Subcutaneous abdominal adipose tissue (tissue), 5 donors: Measurements from ENCODE around the gene MRPL1.
"Not testable (repeated sequence)": the region's sequence is repeated elsewhere in the genome, so short reads cannot be mapped to it uniquely, and the experiment has no call there.

Experiments used
- H3K27ac ChIP-seq: one replicate; pipeline ENCODE4 v1.7.0; 2013; ENCODE audit warnings: low read depth, mild to moderate bottlenecking, inconsistent platforms, low read length, moderate library complexity
- H3K27me3 ChIP-seq, 5 donors: one replicate each; pipeline ENCODE4 v1.7.0; 2013; ENCODE audit warnings: low read length in 5 of 5, inconsistent platforms in 1 of 5; ENCODE audit not compliant: control insufficient read depth in 5 of 5, insufficient read depth in 4 of 5
- H3K36me3 ChIP-seq, 5 donors: one replicate each; pipeline ENCODE4 v1.7.0; 2013; ENCODE audit warnings: low read length in 5 of 5; ENCODE audit not compliant: control insufficient read depth in 5 of 5, insufficient read depth in 5 of 5
- H3K4me1 ChIP-seq, 5 donors: one replicate each; pipeline ENCODE4 v1.7.0; 2013; ENCODE audit warnings: low read length in 5 of 5, mild to moderate bottlenecking in 3 of 5, moderate library complexity in 1 of 5; ENCODE audit not compliant: control insufficient read depth in 5 of 5, insufficient read depth in 5 of 5
- H3K4me3 ChIP-seq, 5 donors: one replicate each; pipeline ENCODE4 v1.7.0; 2013; ENCODE audit warnings: low read length in 5 of 5, low read depth in 1 of 5
- H3K9ac ChIP-seq, 5 donors: one replicate each; pipeline ENCODE4 v1.7.0; 2013; ENCODE audit warnings: low read length in 5 of 5, mild to moderate bottlenecking in 4 of 5, moderate library complexity in 3 of 5
- H3K9me3 ChIP-seq, 5 donors: one replicate each; pipeline ENCODE4 v1.7.0; 2013; ENCODE audit warnings: low read length in 5 of 5; ENCODE audit not compliant: control insufficient read depth in 5 of 5
- donor health status: healthy.
- donor health status: healthy.
- donor health status: healthy.
- donor health status: healthy.
- donor health status: healthy.

MRPL1 gene

DNA sequence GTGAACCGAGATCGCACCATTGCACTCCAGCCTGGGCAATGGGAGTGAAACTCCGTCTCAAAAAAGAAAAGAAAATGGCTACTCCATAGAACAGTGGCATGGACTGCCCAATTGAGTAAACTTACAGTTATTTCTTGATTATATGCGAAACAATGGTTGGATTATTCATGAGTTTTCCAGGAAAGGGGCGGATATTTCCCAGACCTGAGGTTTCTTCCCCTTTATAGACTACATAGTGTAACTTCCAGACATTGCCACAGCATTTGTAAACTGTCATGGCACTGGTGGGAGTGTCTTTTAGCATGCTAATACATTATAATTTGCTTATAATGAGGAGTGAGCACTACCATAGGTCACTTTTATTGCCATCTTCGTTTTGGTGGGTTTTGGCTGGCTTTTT, 14.1 kb upstream of the MRPL1 start:
- Histone ChIP-seq H3K9ac (no peak overlapping the region), H3K4me1 (peaks cover 0 to 10% (median 0%) of the 10 kb centered on the region in 5 donors), H3K9me3 (no peaks in the 10 kb centered on the region), H3K27me3 (peaks cover 0 to 4% (median 0%) of the 10 kb centered on the region in 5 donors), H3K36me3 (no peaks in the 10 kb centered on the region), H3K27ac (no peak overlapping the region), H3K4me3 (no peak overlapping the region)

DNA sequence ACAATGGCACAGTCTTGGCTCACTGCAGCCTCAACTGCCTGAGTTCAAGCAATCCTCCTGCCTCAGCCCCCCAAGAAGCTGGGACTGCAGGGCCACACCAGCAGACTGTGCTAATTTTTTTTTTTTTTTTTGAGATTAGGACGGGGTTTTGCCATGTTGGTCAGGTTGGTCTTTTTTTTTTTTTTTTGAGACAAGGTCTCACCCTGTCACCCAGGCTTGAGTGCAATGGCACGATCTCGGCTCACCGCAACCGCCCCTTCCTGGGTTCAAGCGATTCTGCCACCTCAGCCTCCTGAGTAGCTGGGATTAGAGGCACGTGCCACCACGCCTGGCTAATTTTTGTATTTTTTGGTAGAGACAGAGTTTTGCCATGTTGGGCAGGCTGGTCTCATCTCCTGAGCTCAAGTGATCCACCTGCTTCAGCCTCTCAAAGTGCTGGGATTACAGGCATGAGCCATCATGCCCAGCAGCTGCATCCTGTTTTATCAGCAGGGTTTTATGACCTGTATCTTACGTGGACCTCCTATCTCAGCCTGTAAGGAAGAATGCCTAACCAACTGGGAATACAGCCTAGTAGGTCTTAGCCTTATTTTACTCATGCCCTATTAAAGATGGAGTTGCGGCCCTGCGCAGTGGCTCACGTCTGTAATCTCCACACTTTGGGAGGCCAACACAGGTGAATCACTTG, 13.2 kb upstream of the MRPL1 start:
- no peaks in the 10 kb centered on the region for H3K9me3 ChIP-seq

DNA sequence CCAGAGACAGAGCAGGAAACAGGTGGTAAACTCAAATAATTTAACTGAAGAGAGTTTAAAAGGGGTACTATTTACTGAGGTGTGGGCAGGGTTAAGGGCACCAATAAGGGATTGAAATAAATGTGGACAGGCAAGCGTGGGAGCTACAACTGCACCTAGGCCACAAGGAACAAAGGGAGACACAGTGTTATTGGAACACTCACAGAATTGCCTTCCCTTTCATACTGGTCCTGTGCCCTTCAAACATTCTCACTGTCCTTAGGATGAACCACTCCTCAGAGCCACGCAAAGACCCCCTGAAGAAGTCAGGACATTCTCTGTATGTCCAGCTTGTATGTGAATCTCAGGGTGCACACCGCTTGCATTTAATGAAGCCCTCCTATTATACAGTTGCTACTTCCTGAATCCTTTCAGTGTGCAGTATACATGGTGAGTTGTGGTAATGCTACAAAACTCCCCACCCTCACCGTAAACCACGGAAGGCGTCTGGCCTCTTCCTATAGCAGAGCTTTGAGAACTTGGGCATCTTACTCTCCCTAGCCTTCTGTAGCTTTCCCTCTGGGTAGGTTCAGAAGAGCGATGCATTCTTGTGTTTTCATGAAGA, 9.6 kb upstream of the MRPL1 start:
- peaks cover 0 to 4% (median 0%) of the 10 kb centered on the region in 5 donors for H3K27me3 ChIP-seq
- no peak overlapping the region for H3K9ac ChIP-seq
- no peak overlapping the region for H3K27ac ChIP-seq

More for the DNA sequence above, 13.2 kb upstream of the MRPL1 start:
- no peak overlapping the region for H3K9ac ChIP-seq
- H3K4me1 ChIP-seq = peaks cover 0 to 14% (median 0%) of the 10 kb centered on the region in 5 donors
- no peaks in the 10 kb centered on the region for H3K36me3 ChIP-seq
- H3K4me3 ChIP-seq = no peak overlapping the region
- no peak overlapping the region for H3K27ac ChIP-seq
- H3K27me3 ChIP-seq = peaks cover 0 to 4% (median 0%) of the 10 kb centered on the region in 5 donors

DNA sequence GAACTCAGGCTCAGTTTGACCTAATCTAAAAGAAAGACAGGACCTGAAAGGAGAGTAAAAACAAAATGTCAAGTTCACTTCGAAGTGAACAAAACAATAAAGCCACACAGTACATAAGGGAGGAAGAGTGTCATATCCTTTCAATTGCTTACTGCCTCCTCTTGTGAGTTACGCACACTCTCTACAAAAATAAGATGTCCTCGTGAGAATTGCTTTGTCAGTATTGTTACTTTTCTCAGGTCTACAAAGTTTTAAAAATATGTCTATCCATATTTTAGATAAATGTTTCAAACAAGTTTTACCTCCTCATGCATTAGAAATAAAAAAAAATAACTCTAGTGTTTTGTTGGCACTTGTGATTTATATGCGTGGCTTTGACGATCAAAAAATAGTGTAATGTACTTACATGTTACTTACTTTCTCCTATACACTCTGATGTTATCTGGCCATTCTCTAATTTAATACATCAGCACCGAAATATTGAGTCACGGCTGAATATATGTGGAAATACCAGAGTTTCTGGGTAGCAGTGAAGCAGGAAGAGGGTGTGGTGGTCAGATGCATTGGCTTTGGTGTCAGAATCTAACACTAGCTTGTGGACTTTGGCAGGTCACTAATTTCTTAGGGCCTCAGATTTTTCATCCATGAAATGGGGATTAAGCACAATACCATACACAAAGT, 8.1 kb upstream of the MRPL1 start:
- Histone ChIP-seq H3K9ac (no peak overlapping the region), H3K27ac (peak overlapping the region; percentile 58), H3K4me3 (peak overlapping the region in 1 of 5 donors; percentile 28), H3K4me1 (peaks cover 0 to 27% (median 0%) of the 10 kb centered on the region in 5 donors), H3K36me3 (no peaks in the 10 kb centered on the region), H3K27me3 (peaks cover 0 to 2% (median 0%) of the 10 kb centered on the region in 5 donors), H3K9me3 (no peaks in the 10 kb centered on the region)

More for the DNA sequence above, 9.6 kb upstream of the MRPL1 start:
- no peaks in the 10 kb centered on the region for H3K9me3 ChIP-seq
- no peaks in the 10 kb centered on the region for H3K36me3 ChIP-seq
- peaks cover 0 to 27% (median 0%) of the 10 kb centered on the region in 5 donors for H3K4me1 ChIP-seq
- no peak overlapping the region for H3K4me3 ChIP-seq

DNA sequence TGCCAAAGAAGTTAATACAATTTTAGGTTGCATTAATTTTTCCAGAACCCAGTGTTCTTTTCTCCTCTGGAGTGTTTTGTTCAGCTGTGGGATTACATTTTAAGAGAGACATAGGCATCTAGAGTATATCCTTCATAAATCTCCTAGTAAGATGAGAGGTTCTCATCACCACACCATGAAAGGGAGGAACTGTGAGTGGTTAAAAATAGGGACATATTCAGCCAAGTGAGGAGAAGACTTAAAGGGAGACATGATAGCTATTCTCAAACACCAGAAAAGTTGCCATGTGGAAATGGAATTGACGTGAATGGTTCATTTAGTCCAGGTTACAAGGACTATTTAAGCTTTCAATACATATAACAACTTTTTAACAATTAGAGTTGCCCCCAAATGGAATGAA, 6.5 kb upstream of the MRPL1 start:
- Histone ChIP-seq H3K27ac (no peak overlapping the region), H3K9ac (no peak overlapping the region), H3K4me3 (no peak overlapping the region), H3K36me3 (no peaks in the 10 kb centered on the region), H3K9me3 (no peaks in the 10 kb centered on the region), H3K27me3 (no peaks in the 10 kb centered on the region), H3K4me1 (peaks cover 0 to 27% (median 0%) of the 10 kb centered on the region in 5 donors)

DNA sequence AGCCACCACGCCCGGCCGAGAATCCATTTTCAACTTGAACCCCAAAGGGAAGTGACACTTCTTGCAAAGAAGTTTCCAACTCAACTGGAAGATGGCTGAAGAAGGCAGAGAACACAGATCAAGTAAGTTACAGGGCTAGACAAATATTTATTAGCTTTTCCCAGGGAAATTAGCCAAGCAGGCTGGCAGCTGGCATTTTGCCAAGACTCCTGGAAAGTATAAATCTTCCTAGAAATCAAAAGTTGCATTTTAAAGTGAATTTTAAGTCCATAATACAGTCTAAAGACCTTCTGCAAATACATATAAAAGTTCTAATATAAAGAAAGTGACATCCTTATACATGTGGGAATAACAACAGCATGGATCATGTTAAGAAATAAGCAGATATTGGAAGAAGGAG, 3.4 kb upstream of the MRPL1 start:
- H3K4me3 ChIP-seq = no peak overlapping the region
- no peak overlapping the region for H3K27ac ChIP-seq
- peaks cover 2 to 31% (median 19%) of the 10 kb centered on the region in 5 donors for H3K4me1 ChIP-seq
- no peaks in the 10 kb centered on the region for H3K27me3 ChIP-seq
- no peaks in the 10 kb centered on the region for H3K36me3 ChIP-seq
- H3K9me3 ChIP-seq = no peaks in the 10 kb centered on the region
- no peak overlapping the region for H3K9ac ChIP-seq

DNA sequence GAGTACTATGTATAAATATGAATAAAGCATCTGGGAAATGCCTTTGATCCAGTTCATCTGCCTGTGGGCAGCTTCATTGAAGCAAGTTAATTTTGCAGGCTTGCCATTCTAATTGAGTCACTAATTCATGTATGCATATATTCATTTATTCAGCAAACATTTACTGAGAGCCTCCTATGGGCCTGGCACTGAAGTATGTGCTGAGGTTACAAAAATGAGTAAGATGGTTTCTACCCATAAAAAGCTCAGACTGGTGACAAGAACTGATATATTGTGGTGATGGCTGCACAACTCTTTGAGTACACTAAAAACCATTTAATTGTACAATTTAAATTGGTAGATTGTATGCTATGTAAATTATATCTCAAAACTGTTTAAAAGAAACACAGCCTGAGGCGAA, 1.1 kb upstream of the MRPL1 start:
- peaks cover 2 to 30% (median 23%) of the 10 kb centered on the region in 5 donors for H3K4me1 ChIP-seq
- H3K27me3 ChIP-seq = no peaks in the 10 kb centered on the region
- H3K4me3 ChIP-seq = peak overlapping the region; percentile 85 to 99 (median 98)
- peaks cover 0 to 8% (median 0%) of the 10 kb centered on the region in 5 donors for H3K36me3 ChIP-seq
- peak overlapping the region; percentile 79 to 99 (median 93) for H3K9ac ChIP-seq
- peak overlapping the region; percentile 96 for H3K27ac ChIP-seq
- no peaks in the 10 kb centered on the region for H3K9me3 ChIP-seq

DNA sequence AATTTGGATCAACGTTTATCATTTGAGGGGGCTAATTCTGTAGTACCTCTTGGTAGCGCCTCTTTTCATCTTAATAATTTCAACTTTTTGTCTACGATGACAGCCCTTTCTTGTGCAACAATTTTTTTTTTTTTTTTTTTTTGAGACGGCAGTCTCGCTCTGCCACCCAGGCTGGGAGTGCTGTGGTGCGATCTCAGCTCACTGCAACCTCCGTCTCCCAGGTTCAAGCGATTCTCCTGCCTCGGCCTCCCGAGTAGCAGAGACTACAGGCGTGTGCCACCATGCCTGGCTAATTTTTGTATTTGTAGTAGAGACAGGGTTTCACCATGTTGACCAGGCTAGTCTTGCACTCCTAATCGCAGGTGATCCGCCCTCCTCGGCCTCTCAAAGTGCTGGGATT, 711 bp downstream of the MRPL1 start:
- Histone ChIP-seq H3K4me1 (peaks cover 2 to 23% (median 16%) of the 10 kb centered on the region in 5 donors), H3K4me3 (peak overlapping the region; percentile 85 to 99 (median 98)), H3K9ac (peak overlapping the region; percentile 79 to 99 (median 93)), H3K27ac (peak overlapping the region; percentile 96)
- not testable (repeated sequence) for H3K9me3 ChIP-seq, H3K36me3 ChIP-seq, H3K27me3 ChIP-seq

DNA sequence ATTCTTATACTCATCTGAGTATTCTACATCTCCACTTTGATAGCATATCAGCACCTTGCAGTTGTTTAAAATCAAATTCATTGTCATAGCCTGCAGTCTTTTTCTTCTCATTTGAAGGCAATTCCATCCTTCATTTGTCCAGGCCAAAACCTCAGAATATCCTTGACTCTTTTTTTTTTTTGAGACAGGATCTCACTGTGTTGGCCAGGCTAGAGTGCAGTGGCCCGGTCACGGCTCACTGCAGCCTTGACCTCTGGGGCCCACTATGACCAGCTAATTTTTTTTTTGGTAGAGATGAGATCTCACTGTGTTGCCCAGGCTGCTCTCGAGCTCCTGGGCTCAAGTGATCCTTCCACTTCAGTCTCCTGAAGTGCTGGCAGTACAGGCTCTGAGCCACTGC, 2.6 kb downstream of the MRPL1 start:
- Histone ChIP-seq H3K27me3 (no peaks in the 10 kb centered on the region), H3K9ac (no peak overlapping the region), H3K4me1 (peaks cover 2 to 23% (median 16%) of the 10 kb centered on the region in 5 donors), H3K27ac (no peak overlapping the region), H3K4me3 (no peak overlapping the region), H3K9me3 (no peaks in the 10 kb centered on the region), H3K36me3 (peaks cover 0 to 8% (median 0%) of the 10 kb centered on the region in 5 donors)
